NCI-H82 treated with DMSO at 0.1 percent for 48 hours (cell line): Measurements from ENCODE around the gene PCDH8.
"Not testable (repeated sequence)": the region's sequence is repeated elsewhere in the genome, so short reads cannot be mapped to it uniquely, and the experiment has no call there.

Source experiments
- DNase-seq: peaks from one replicate; lab custom pipeline; 2025; ENCODE audit not compliant: unreplicated experiment; lab: John Stamatoyannopoulos, UW

Gene PCDH8

GRCh38 chr13:52850396-52851136, 2.1 kb upstream of the PCDH8 start:
- DNase-seq, result peak; percentile 43

DNA sequence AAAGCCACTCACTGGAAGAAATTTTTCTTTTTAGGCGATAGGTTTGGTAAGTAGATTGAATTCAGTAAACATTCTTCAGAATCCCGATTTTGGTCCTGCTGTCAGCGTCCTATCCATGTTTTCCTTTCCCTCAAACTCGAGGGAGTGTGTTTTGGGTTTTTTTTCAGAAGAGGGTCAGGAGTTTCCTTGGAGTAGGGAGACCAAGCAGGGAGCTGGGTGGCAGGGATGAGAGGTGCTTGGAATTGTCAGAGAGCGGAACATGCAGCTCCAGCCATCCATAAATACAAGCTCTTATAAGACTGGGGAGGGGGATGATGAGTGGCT, 1.6 kb upstream of the PCDH8 start:
- no peak for DNase-seq

DNA sequence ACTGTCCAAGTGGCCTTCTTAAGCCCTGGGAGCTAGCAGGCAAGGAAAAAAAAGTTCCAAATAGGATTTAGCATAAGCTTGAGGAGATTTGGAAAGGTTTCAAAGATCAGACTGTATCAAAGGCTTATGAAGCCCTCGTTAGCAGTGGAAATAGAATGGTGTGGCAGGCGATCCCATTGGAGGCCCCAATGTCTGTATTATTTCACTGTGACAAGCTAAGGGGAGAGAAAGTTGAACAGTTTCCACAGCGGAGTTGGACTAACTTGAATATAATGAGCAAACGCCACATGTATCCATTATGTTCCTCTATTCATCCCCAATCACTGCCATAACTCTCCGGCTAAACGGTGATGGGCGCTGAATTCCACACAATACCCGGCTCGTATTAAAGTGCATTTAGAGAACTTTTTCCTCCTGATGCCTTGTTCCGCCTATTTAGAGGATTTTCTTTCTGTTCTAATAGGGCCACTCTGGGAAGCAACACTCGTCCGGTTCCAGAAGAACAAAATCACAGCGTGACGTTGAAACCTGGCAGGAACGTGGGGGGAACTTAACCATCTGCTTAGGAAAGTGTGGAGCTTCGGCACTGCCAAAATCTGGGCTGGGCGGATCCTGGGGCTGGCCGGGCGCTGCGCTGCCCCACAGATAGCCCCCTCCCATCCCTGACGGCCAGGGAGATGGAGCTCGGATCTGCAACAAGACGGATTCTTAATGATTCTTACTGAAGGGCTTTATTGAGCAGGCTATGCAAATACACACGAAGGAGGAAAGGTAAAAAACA, 1.0 kb upstream of the PCDH8 start:
- DNase-seq, result peak; percentile 97

DNA sequence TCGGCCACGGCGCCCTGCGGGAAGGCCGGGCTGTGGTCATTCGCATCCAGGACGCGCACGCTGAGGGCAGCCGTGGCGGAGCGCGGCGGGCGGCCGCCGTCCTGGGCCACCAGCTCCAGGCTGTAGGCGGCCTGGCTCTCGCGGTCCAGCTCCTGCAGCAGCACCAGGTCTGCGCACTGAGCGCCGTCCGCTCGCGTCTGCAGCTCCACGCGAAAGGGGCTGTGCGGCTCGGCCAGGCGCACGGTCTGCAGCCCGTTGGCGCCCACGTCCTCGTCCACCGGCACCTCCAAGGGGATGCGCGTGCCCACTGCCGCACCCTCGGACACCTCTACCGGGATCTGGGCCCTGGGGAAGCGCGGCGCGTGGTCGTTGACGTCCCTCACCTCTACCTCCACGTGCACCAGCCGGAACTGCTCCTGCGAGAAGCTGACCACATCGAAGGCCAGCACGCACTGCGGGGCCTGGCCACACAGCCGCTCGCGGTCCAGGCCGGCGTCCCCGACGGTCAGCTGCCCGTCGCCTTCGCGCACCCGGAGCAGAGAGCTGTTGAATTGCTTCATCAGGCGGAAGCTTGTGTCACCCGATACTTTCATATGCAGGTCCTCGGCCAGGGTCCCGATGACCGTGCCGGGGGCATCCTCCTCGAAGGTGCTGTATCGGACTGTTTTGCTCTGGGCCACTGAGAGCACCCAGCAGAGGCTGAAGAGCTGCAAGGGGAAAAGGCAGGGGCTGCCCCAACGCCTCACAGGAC, 583 bp downstream of the PCDH8 start:
- no peak for DNase-seq

DNA sequence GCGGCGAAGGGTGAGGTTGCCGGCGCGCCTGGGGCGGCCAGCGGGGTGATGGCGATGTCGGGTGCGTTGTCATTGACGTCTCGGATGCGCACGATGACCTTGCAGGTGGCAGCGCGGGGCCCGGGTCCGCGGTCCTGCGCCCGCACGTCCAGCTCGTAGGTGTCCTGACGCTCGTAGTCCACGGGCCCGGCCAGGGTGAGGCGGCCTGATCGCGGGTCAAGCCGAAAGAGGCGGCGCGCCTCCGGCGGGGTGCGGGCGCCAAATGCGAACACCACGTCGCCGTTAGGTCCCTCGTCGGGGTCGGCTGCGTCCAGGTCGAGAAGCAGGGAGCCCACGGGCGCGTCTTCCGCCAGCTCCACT, 1.1 kb downstream of the PCDH8 start:
- DNase-seq, result no peak

GRCh38 chr13:52846567-52847321, 1.7 kb downstream of the PCDH8 start:
- DNase-seq, result no peak

DNA sequence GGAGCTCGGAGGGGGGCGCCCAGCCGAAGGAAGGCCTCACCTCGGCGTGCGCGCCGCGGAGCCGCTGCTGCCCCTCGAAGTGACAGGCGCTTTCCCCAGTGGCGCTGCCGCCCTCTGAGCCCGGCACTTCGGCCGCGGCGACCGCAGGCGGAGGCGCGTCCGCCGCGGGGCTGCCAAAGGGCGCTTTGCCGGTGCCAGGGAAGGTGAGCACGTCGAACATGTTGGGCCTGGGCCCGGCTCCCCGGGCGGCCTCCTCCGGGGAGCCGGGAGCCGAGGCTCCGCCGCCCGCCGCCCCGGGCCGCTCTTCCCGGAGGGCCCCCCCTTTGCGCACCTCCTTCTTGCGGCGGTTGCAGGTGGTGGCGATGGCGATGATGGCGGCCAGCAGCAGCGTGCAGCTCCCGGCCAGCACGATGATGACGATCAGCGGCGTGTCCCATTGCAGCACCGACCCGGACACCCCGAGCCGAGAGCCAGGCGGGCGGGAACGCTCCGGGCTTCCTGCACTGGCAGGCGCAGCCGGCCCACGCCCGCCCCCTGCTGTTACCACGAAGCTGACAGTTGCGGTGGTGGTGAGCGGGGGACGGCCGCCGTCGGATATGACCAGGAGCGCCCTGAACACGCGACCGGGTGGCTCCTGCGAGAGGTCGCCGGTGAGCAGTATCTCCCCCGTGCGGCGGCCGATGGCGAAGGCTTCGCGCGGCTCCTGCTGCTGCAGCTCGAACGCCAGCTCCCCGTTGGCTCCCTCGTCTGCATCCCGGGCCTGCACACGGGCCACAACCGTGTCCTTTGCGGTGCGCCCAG, 2.5 kb downstream of the PCDH8 start:
- DNase-seq, result peak; percentile 67

DNA sequence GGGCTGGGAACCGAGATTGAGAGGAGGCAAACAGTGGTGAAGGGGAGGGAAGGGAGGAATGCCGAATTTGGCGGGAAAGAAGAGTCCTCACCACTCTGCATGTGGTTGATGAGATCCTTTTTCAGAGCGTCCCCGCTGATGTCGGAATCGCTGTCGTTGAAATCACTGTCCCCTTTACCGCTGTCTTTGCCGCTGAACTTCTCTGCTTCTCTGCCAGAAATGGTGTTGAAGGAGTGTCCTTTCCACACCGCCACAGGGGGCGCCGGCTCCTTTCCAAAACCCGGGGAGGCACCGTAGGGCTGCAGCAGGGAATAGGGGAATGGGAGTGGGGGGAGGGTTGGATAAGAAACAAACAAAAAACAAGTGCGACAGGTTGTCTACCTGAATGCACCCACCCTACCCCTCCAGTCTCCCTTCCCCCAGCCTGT, 3.1 kb downstream of the PCDH8 start:
- peak; percentile 78 for DNase-seq

DNA sequence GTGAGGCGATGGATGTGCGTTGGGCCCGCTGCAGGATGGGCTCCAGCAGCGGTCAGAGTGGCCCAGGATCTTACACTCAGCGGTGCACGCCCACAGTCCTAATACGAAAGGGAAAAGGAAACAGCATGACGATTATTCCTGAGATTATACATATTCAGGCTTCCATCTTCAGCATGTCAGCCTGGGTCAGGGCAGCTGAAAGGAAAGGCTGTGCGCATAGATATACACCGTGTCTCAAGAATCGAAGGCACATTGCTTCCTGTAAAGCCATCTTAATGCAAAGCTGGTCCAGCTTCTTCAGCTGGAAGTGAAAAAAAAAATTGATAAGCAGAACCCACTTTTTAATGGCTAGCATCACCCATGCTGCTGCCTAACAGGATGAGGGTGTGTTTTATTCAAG, 3.6 kb downstream of the PCDH8 start:
- DNase-seq, result no peak

GRCh38 chr13:52842441-52842840, 6.0 kb downstream of the PCDH8 start:
- no peak for DNase-seq

- no peak for DNase-seq
Observed at GRCh38 chr13:52840066-52840465, 8.4 kb downstream of the PCDH8 start.

GRCh38 chr13:52838433-52839107, 9.9 kb downstream of the PCDH8 start:
- DNase-seq, result no peak

DNA sequence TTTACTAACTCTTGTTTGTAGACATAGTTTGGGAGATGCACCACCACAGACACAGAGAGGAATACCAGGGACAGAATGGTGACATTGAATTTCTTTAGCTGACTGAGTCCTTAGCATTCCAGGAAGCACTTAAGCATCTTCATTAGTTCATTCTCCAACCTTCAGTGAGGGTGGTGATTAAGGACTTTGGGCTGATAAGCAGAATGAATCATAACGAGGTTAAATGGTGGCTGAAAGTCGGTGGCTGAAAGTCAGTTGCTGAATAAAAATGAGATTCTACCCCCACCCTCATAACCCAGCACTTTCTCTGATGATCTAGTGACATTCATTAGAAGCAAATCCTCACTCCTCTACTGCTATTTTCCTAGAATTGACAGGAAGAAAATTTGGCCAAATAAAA, 10.6 kb downstream of the PCDH8 start:
- DNase-seq, result no peak

DNA sequence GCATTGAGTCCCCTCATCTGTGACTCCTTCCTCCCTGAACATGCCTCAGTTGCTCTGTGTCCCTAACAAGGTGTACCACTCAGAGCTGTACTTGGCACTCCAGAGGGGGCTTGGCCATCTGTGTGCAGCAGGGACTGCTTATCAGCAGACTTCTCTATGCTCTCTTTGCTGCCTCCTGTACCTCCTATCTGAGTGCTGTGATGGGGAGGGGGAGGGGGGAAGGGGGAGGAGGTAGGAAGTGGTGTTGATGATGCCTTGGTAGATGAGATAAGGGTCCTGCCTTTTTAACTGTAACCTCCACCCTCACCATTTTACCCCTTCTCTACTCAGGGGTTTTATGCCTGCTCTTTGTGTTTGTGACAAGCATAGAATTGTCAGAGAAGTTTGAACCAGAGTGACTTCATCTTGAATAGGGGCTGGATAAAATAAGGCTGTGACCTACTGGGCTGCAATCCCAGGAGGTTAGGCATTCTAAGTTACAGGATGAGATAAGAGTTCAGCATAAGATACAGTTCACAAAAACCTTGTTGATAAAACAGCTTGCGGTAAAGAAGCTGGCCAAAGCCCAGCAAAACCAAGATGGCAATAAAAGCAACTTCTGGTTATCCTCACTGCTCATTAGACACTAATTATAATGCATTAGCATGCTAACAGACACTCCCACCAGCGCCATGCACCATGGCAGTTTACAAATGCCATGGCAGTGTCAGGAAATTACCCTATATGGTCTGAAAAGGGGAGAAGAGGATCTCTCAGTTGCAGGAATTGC, 13.2 kb downstream of the PCDH8 start:
- no peak for DNase-seq

DNA sequence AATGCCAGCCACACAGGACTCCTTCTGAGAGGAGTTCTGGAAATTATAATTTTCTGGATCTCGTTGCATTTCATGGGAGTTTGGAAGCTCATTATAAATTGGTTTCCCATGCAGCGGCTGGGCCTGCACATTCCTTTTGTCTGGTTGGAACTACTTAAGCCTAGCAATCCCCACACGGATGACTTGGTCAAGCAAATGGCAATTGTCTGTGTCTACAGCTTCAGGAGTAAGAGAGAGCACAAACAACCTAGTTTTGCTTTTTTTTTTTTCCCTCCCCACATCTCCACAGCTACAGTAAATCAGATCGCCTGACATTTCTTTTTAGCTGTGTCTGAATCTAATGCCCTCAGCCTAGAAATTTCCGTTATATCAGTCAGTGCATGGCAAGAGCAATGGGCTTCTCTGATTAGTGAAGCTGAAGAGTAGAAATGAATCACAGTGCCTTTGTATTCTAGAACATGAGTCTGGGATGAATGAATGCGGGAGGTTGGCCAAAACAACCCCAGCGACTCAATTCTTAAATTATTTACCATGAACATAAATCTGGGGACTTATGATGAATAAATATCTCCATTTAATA, 15.1 kb downstream of the PCDH8 start:
- DNase-seq, result no peak

GRCh38 chr13:52832313-52832712, 16.1 kb downstream of the PCDH8 start:
- no peak for DNase-seq

GRCh38 chr13:52830946-52831345, 17.5 kb downstream of the PCDH8 start:
- no peak for DNase-seq

- no peak for DNase-seq
Observed at GRCh38 chr13:52827839-52828238, 20.6 kb downstream of the PCDH8 start.

GRCh38 chr13:52817886-52818285, 30.6 kb downstream of the PCDH8 start:
- DNase-seq, result not testable (repeated sequence)
